Sigmoid colon (tissue), 4 donors: ENCODE data around the gene PRKN.

Experiments used
- CTCF ChIP-seq, 4 experiments: fragments of 450-650 bp in 3 of 4; fragments of 200-600 bp in 1 of 4; IDR thresholded peaks; one replicate each; pipeline ENCODE4 v1.5.1; 2016 to 2019; ENCODE audit warnings: antibody characterized with exemption in 4 of 4, mild to moderate bottlenecking in 3 of 4, moderate library complexity in 2 of 4
- POLR2A ChIP-seq, 2 donors: fragments of 450-650 bp; IDR thresholded peaks; one replicate each; pipeline ENCODE4 v1.6.1; 2016; ENCODE audit warnings: antibody characterized with exemption in 2 of 2, mild to moderate bottlenecking in 2 of 2, moderate library complexity in 2 of 2
- POLR2AphosphoS5 ChIP-seq, 4 donors: sonication (generic); formaldehyde crosslinking; IDR thresholded peaks; one replicate each; pipeline ENCODE4 v1.6.1; 2017; ENCODE audit warnings: antibody characterized with exemption in 4 of 4

GRCh38 chr6:161489626-161490306, 1237.8 kb downstream of the PRKN start:
- TF ChIP-seq POLR2A (IDR thresholded peaks at IDR 0.05) (no peak), CTCF (IDR thresholded peaks at IDR 0.05) (no peak), POLR2AphosphoS5 (IDR thresholded peaks at IDR 0.05) (no peak)
